SJSA1 (cell line): ENCODE measurements around the gene CARD11. TPM values are rescaled to one million over a fixed set of nuclear protein-coding genes. Genes with fewer than 3 reads are reported as not detected.

ENCODE experiments used
- DNase-seq, 2 experiments: peaks; one replicate each; pipeline ENCODE4 v3.0.0-alpha.2; 2015 to 2020; ENCODE audit warnings: low spot score in 2 of 2, low read depth in 1 of 2
- H3K27ac ChIP-seq: fragments of 250-450 bp; sonication (Bioruptor Pico); 2 replicates; pipeline ENCODE4 v1.5.1; 2020; ENCODE audit warnings: mild to moderate bottlenecking, moderate library complexity
- H3K27me3 ChIP-seq: fragments of 250-450 bp; sonication (Bioruptor Pico); replicated peaks from 2 replicates; pipeline ENCODE4 v1.5.1; 2020; ENCODE audit warnings: mild to moderate bottlenecking, moderate library complexity
- H3K36me3 ChIP-seq: fragments of 250-450 bp; sonication (Bioruptor Pico); 2 replicates; pipeline ENCODE4 v1.5.1; 2020; ENCODE audit warnings: mild to moderate bottlenecking
- H3K4me1 ChIP-seq: fragments of 250-450 bp; sonication (Bioruptor Pico); replicated peaks from 2 replicates; pipeline ENCODE4 v1.6.1; 2021; ENCODE audit warnings: mild to moderate bottlenecking
- H3K4me3 ChIP-seq: fragments of 250-450 bp; sonication (Bioruptor Pico); 2 replicates; pipeline ENCODE4 v1.5.1; 2020; ENCODE audit warnings: mild to moderate bottlenecking
- H3K9me3 ChIP-seq: fragments of 250-450 bp; sonication (Bioruptor Pico); replicated peaks from 2 replicates; pipeline ENCODE4 v1.5.1; 2020; ENCODE audit warnings: mild to moderate bottlenecking
- total RNA-seq: library from RNA; depleted of rRNA; stranded (reverse); fragments of >200 nt; shearing (Covaris generic); gene quantifications from 2 replicates; pipeline ENCODE4 v1.2.3, GENCODE V29; 2014

Gene CARD11
- total RNA-seq, 1 experiment from 2014 or later: 0.50 TPM

GRCh38 chr7:3073763-3074458, 30.2 kb upstream of the CARD11 start:
- H3K9me3 ChIP-seq: no peaks in the 10 kb centered on the region; the same call in 1 of the 2 replicates
- H3K4me3 ChIP-seq: no peak overlapping the region
- no peaks in the 10 kb centered on the region for H3K4me1 ChIP-seq
- peaks cover 5% of the 10 kb centered on the region for H3K27me3 ChIP-seq
- H3K36me3 ChIP-seq: no peaks in the 10 kb centered on the region
- no peak for DNase-seq
- no peak overlapping the region for H3K27ac ChIP-seq

- H3K27me3 ChIP-seq: peaks cover 5% of the 10 kb centered on the region
- no peak overlapping the region for H3K4me3 ChIP-seq
- no peaks in the 10 kb centered on the region for H3K4me1 ChIP-seq
- H3K36me3 ChIP-seq: no peaks in the 10 kb centered on the region
- no peak overlapping the region for H3K27ac ChIP-seq
- no peaks in the 10 kb centered on the region; the same call in 1 of the 2 replicates for H3K9me3 ChIP-seq
- no peak for DNase-seq
Measured at GRCh38 chr7:3070908-3071307, 27.2 kb upstream of the CARD11 start.

DNA sequence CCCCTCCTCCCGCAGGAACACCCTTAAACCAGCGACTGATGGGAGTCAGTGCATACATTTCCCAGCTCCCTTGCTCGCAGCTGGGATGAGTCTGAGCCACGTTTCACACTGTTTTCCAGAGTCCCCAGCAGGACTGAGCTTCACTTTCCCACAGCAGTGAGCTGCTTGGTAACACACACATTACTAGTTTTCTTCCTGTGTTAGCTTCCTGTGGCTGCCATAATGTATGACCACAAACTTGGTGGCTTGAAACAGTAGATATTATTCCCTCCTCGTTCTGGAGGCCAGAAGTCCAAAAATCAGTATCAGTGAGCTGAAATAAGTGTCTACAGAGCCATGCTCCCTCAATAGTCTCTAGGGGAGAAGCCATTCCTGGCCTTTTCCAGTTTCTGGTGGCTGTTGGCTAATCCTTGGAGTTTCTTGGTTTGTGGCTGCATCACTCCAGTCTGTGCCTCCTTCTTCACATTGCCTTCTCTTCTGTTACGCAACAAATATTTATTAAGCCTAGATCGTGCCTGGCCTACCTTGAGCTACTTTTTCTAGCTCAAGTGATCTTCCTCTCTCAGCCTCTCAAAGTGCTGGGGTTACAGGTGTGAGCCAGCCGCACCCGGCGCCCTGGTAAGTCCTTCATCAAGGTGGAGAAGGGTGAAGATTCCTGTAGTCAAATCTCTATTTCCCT, 26.2 kb upstream of the CARD11 start:
- H3K4me1 ChIP-seq: no peaks in the 10 kb centered on the region
- H3K36me3 ChIP-seq: no peaks in the 10 kb centered on the region
- peaks cover 5% of the 10 kb centered on the region for H3K27me3 ChIP-seq
- DNase-seq: no peak
- no peak overlapping the region for H3K4me3 ChIP-seq
- no peaks in the 10 kb centered on the region; the same call in 1 of the 2 replicates for H3K9me3 ChIP-seq
- no peak overlapping the region for H3K27ac ChIP-seq

DNA sequence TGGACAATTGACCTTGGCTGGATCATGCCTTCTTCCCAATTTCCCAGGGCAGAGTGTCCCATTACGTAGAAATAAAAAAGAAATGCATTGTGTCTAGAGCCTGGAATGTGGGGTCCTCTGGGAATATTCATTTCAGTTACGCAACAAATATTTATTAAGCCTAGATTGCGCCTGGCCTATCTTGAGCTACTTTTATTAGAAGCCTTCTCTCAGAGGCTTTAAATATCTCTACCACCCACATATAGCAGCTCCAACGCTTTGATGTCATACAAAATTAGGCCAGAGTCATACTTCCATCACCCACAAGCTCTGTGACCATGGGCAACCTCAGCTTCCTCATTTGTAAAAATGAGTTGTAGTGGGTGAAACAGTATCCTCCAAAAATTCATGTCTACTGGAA, 24.9 kb upstream of the CARD11 start:
- H3K9me3 ChIP-seq: no peaks in the 10 kb centered on the region; the same call in 1 of the 2 replicates
- no peaks in the 10 kb centered on the region for H3K4me1 ChIP-seq
- DNase-seq: no peak
- H3K36me3 ChIP-seq: no peaks in the 10 kb centered on the region
- no peak overlapping the region for H3K27ac ChIP-seq
- H3K27me3 ChIP-seq: no peaks in the 10 kb centered on the region; the same call in 1 of the 2 replicates
- H3K4me3 ChIP-seq: no peak overlapping the region

DNA sequence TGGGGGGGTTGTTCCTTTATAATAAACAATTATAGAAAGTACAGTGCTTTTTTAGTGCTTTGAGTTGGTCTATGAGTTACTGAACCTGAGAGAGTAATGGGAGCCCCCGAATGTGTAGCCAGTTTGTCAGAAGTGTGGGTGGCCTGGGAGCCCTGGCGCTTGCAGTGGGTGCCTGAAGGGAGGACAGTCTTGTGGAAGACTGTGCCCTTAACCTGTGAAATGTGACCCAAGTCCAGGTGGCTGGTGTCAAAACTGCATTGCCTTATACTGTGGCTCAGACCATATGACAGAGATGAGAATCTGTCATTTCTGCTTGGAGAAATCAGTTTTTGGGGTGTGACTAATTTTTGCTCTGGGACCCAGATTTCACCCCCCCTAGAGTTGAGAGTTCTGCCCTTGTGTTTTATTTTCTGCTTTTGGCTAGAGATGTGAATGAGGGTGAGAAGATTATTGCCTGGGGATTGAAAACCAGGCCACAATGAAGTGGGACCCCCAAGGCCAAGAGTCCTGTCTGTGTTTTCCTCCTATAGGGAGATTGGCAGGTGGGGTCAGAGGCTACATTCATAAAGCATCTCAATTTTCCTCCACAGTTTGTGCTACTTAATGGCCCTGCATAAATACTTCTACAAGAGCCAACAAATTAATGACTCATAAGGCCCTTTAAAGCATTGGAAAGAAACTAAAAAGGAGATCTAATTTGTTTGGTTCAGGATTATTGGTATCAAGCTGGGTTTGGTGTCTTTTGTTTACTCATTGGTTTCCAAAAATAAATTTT, 24.1 kb upstream of the CARD11 start:
- DNase-seq: no peak
- Histone ChIP-seq H3K36me3 (no peaks in the 10 kb centered on the region), H3K4me1 (no peaks in the 10 kb centered on the region), H3K27ac (no peak overlapping the region), H3K4me3 (no peak overlapping the region), H3K9me3 (no peaks in the 10 kb centered on the region; the same call in 1 of the 2 replicates), H3K27me3 (no peaks in the 10 kb centered on the region; the same call in 1 of the 2 replicates)

DNA sequence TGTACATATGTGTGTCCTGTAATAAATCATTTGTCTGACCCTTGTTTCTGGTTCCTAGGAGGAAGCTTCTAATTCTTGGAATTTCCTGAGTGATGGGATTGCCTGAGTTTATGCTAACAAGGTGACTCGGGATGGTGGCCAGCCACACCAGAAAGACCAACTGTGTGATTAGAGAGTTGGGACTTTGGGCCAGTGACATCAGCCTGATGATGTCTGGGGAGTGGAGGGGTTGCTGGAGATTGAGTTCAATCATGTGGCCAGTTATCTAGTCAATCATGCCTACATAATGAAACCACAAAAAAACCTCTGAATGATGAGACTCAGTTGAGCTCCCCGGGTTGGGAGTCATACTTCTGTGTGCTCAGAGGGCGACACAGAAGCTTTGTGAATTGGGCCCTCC, 23.5 kb upstream of the CARD11 start:
- no peak for DNase-seq
- Histone ChIP-seq H3K27ac (no peak overlapping the region), H3K4me3 (no peak overlapping the region), H3K4me1 (no peaks in the 10 kb centered on the region), H3K36me3 (no peaks in the 10 kb centered on the region), H3K9me3 (no peaks in the 10 kb centered on the region; the same call in 1 of the 2 replicates), H3K27me3 (no peaks in the 10 kb centered on the region; the same call in 1 of the 2 replicates)

DNA sequence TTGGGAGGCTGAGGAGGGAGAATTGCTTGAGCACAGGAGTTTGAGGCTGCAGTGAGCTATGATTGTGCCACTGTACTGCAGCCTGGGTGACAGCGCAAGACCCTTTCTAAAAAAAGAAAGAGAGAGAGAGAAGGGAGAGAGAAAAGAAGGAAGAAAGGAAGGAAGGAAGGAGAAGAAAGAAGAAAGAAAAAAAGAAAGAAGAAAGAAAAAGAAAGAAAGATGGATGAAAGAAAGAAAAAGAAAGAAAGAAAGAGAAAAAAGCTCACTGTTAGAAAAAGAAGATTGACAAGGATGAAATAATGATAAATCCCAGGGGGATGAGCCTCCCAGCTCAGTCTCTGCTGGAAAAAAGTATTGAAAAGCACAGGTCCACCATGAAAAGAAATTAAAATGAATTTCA, 22.8 kb upstream of the CARD11 start:
- Histone ChIP-seq H3K27ac (no peak overlapping the region), H3K4me1 (no peaks in the 10 kb centered on the region), H3K4me3 (no peak overlapping the region), H3K27me3 (no peaks in the 10 kb centered on the region; the same call in 1 of the 2 replicates), H3K9me3 (no peaks in the 10 kb centered on the region; the same call in 1 of the 2 replicates), H3K36me3 (no peaks in the 10 kb centered on the region)
- no peak for DNase-seq

GRCh38 chr7:3065724-3066143, 22.1 kb upstream of the CARD11 start:
- Histone ChIP-seq H3K4me3 (no peak overlapping the region), H3K27ac (no peak overlapping the region), H3K27me3 (peaks cover 2% of the 10 kb centered on the region; the same call in 1 of the 2 replicates), H3K4me1 (no peaks in the 10 kb centered on the region), H3K36me3 (no peaks in the 10 kb centered on the region), H3K9me3 (no peaks in the 10 kb centered on the region)
- peak in 1 of 2 experiments; percentile 54 for DNase-seq

DNA sequence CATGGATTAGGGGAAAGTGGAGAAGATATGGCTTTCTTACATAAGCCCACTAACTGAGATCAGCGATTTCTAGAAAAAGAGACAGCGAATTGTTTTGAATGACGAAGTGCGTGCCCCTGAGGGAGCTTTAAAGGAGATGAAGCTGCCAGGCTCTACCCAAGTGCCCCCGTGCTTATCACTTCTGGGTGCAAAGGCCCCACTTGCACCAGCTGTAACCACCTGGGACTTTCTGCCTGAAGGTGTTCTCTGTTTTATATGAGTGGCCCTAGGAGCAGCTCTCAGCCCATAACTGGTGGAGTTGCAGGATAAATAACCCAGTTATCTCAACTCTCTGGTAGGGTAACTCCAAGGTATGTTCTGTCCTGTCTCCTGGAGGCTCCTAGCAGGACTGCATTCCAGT, 20.4 kb upstream of the CARD11 start:
- H3K4me1 ChIP-seq: no peaks in the 10 kb centered on the region
- peaks cover 7% of the 10 kb centered on the region; the same call in 1 of the 2 replicates for H3K27me3 ChIP-seq
- H3K4me3 ChIP-seq: no peak overlapping the region
- H3K27ac ChIP-seq: no peak overlapping the region
- DNase-seq: no peak
- no peaks in the 10 kb centered on the region for H3K9me3 ChIP-seq
- H3K36me3 ChIP-seq: no peaks in the 10 kb centered on the region

DNA sequence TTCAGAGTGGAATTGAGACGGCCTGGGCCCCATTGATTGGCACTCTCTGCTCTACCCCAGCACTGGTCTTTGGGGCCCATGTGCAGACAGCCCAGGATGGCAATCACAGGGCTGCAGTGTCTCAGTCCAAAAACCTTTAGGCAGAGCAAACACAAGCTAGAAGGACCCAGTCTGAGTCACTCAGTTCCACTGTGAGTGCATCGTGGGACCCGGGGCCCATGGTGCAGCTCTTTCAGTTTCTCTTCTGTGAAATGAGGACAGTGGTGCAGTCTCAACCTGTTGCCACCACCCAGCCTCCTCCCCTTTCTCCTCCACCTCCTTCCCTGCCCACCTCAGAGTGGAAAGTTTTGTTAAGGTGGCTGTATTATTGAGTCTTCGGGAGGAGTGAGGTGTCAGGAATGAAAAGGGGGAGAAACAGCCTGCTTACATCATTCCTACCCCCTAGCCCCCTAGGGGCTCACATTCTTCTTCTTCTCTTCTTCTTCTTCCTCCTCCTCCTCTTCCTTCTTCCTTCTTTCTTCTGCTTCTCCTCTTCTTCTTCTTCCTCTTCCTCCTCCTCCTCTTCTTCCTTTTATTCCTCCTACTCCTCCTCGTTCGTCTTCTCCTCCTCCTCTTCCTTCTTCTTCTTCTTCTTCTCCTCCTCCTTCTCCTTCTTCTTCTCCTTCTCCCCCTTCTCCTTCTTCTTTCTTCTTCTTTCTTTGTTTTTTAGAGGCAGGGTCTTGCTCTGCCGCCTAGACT, 19.5 kb upstream of the CARD11 start:
- H3K27ac ChIP-seq: no peak overlapping the region
- no peaks in the 10 kb centered on the region for H3K36me3 ChIP-seq
- H3K4me3 ChIP-seq: no peak overlapping the region
- H3K4me1 ChIP-seq: no peaks in the 10 kb centered on the region
- peaks cover 14% of the 10 kb centered on the region; the same call in 1 of the 2 replicates for H3K27me3 ChIP-seq
- DNase-seq: no peak
- no peaks in the 10 kb centered on the region for H3K9me3 ChIP-seq

GRCh38 chr7:3057066-3057420, 13.4 kb upstream of the CARD11 start:
- no peaks in the 10 kb centered on the region for H3K4me1 ChIP-seq
- H3K9me3 ChIP-seq: no peaks in the 10 kb centered on the region
- H3K27me3 ChIP-seq: peaks cover 44% of the 10 kb centered on the region
- DNase-seq: no peak
- no peak overlapping the region for H3K4me3 ChIP-seq
- no peak overlapping the region for H3K27ac ChIP-seq
- no peaks in the 10 kb centered on the region for H3K36me3 ChIP-seq

DNA sequence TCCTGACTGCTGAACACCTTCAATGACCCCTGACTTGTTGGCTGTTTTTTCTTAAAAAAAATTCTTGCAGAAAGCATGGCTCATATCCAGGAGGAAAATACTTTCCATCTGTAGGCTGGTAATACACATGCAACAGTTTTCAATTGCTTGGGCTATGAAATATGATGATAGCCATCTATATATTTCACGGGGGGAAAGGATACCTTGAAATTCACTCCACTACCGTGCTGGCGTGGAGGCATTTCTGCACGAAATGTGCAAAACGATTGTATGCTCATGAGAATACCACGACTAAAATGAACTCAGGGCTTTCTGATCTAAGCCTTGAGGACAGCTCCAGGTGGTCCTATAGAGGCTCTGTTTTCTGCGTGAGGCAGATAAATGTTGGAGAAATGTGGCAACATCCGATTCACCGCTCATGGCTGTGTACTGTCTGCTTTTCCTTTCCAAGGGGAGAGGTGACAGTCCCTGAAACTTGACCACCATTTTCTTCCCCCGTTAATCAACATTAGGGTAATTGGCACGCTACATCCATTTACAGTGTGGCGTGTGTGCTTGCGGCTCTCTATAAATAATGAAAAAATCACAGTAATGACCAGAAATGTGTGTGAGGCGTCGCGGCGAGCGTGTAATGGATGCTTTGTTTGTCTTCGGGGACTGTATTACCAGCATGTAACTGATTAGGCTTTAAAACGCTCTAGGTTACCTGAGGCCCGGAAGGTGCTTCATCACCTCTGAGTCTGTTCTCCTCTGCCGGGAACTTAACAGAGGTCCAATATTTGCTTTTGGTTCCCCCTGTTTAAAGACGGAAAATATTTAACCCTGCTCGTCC, 12.8 kb upstream of the CARD11 start:
- Histone ChIP-seq H3K4me3 (no peak overlapping the region), H3K4me1 (no peaks in the 10 kb centered on the region), H3K27me3 (peaks cover 44% of the 10 kb centered on the region), H3K9me3 (no peaks in the 10 kb centered on the region), H3K27ac (no peak overlapping the region), H3K36me3 (no peaks in the 10 kb centered on the region)
- DNase-seq: no peak

- H3K36me3 ChIP-seq: no peaks in the 10 kb centered on the region
- peaks cover 41% of the 10 kb centered on the region for H3K27me3 ChIP-seq
- DNase-seq: no peak
- no peaks in the 10 kb centered on the region for H3K4me1 ChIP-seq
- H3K27ac ChIP-seq: no peak overlapping the region
- no peaks in the 10 kb centered on the region for H3K9me3 ChIP-seq
- H3K4me3 ChIP-seq: no peak overlapping the region
Measured at GRCh38 chr7:3055626-3056025, 12.0 kb upstream of the CARD11 start.
